ENCODE measurements around the gene MPHOSPH9. TPM values are rescaled to one million over a fixed set of nuclear protein-coding genes. Genes with fewer than 3 reads are reported as not detected.
A peak's percentile ranks its signal among the peaks of the same experiment; 100 is the strongest.

MPHOSPH9 gene, protein sequence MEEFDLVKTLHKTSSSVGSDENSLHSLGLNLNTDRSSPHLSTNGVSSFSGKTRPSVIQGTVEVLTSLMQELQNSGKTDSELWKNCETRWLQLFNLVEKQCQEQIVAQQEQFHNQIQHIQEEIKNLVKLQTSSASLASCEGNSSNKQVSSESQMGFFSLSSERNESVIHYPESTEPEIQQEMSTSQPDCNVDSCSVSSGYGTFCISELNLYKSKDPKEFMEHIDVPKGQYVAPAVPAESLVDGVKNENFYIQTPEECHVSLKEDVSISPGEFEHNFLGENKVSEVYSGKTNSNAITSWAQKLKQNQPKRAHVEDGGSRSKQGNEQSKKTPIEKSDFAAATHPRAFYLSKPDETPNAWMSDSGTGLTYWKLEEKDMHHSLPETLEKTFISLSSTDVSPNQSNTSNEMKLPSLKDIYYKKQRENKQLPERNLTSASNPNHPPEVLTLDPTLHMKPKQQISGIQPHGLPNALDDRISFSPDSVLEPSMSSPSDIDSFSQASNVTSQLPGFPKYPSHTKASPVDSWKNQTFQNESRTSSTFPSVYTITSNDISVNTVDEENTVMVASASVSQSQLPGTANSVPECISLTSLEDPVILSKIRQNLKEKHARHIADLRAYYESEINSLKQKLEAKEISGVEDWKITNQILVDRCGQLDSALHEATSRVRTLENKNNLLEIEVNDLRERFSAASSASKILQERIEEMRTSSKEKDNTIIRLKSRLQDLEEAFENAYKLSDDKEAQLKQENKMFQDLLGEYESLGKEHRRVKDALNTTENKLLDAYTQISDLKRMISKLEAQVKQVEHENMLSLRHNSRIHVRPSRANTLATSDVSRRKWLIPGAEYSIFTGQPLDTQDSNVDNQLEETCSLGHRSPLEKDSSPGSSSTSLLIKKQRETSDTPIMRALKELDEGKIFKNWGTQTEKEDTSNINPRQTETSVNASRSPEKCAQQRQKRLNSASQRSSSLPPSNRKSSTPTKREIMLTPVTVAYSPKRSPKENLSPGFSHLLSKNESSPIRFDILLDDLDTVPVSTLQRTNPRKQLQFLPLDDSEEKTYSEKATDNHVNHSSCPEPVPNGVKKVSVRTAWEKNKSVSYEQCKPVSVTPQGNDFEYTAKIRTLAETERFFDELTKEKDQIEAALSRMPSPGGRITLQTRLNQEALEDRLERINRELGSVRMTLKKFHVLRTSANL
- total RNA-seq = 100 to 1,000 TPM in 2 of 4 donors, 10 to 100 TPM in 2; 21.3 to 124 (median 75.1) TPM

DNA sequence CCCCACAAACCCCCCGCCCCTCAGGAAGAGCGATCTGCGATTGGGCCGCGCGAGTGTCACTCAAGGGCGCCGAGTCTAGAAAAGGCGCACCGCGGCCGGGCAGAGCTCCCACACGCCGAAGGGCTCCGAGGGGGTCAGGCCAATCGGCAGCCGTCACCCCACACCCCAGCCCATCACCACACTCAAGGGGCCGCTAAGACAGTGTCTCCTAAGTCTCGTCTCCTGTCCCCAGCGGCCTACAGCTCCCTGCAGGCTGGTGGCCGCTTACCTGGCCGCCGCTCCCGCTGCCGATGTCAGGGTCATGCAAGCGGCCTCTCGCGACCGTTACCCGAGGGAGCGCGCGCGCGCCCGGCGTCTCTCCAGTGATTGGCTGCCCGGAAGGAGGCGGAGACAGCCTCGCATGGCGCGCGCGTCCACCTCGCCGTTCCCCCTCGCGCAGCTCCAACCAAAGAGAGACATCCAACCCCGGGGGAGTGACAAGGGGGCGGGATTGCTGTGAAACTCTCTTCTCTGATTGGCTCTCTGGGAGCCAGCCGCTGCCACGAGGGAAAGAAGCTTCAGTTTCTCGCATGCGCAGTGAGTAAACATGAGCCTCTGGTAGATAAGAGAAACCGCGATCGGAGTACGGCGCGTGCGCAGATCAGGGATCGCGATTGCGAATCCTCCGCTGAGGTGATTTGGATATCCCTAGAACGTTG lies at the start of gene MPHOSPH9, which contains the start of gene MTRFR:
MPHOSPH9 (minus strand) TSS at position 335 of the 698 bp plus-strand sequence. CDS start 2,777 bp downstream, outside the sequence.
MTRFR (plus strand) TSS at position 630 of the 698 bp plus-strand sequence. CDS start 20,239 bp downstream, outside the sequence.
- Histone ChIP-seq H3K27me3 (no peaks in the 10 kb centered on the region), H3K9me3 (no peaks in the 10 kb centered on the region), H3K4me1 (peaks cover 4 to 17% of the 10 kb centered on the region in 2 donors), H3K4me3 (peak within 1 kb of the TSS; percentile 74 to 96), H3K27ac (peak within 1 kb of the TSS; percentile 93 to 96), H3K36me3 (no peaks in the 10 kb centered on the region)
- intact Hi-C loops (cut with DNase I; ENCODE audit: low total_unique reads) = no loop called here
- peak; percentile 83 to 97 for TF ChIP-seq POLR2A (IDR thresholded peaks at IDR 0.05)
- TF ChIP-seq, protein P1, sequence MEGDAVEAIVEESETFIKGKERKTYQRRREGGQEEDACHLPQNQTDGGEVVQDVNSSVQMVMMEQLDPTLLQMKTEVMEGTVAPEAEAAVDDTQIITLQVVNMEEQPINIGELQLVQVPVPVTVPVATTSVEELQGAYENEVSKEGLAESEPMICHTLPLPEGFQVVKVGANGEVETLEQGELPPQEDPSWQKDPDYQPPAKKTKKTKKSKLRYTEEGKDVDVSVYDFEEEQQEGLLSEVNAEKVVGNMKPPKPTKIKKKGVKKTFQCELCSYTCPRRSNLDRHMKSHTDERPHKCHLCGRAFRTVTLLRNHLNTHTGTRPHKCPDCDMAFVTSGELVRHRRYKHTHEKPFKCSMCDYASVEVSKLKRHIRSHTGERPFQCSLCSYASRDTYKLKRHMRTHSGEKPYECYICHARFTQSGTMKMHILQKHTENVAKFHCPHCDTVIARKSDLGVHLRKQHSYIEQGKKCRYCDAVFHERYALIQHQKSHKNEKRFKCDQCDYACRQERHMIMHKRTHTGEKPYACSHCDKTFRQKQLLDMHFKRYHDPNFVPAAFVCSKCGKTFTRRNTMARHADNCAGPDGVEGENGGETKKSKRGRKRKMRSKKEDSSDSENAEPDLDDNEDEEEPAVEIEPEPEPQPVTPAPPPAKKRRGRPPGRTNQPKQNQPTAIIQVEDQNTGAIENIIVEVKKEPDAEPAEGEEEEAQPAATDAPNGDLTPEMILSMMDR (IDR thresholded peaks at IDR 0.05) = peak in 2 of 4 experiments; percentile 1 to 41
- peak; percentile 99 for DNase-seq

DNA sequence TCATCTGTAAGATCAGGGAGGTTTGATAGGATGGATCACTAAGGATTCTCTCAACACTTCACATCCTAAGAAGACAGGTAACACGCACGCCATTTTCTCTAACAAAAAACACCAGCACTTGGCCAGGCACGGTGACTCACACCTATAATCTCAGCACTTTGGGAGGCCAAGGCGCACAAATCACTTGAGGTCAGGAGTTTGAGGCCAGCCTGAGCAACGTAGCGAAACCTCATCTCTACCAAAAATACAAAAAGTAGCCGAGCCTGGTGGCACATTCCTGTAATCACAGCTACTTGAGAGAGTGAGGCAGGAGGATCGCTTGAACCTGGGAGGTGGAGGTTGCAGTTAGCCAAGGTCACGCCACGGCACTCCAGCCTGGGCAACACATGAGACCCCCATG lies 49.2 kb upstream of the MPHOSPH9 start:
- H3K4me3 ChIP-seq = no peak overlapping the region
- H3K27me3 ChIP-seq = no peaks in the 10 kb centered on the region
- H3K36me3 ChIP-seq = no peaks in the 10 kb centered on the region
- no peak overlapping the region for H3K27ac ChIP-seq
- no peaks in the 10 kb centered on the region for H3K9me3 ChIP-seq
- no peak for DNase-seq
- TF ChIP-seq, protein P1 (IDR thresholded peaks at IDR 0.05) = no peak
- no peak for TF ChIP-seq POLR2A (IDR thresholded peaks at IDR 0.05)
- intact Hi-C loops (cut with DNase I; ENCODE audit: low total_unique reads) = no loop called here
- no peaks in the 10 kb centered on the region for H3K4me1 ChIP-seq

DNA sequence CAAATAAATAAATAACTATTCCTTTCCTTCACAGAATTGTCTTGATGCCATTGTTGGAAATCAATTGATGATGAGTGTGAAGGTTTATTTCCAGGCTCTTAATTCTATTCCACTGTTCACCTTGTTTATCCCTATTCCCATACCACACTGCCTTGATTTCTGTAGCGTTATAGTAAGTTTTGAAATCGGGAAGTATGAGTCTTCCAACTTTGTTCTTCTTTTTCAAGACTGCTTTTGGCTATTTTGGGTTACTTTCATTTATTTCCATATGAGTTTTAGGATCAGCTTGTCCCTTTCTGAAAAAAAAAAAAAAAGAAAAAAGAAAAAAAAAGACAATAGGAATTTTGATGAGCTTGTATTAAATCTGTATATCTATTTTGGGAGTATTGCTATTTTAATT lies 48.0 kb upstream of the MPHOSPH9 start:
- intact Hi-C loops (cut with DNase I; ENCODE audit: low total_unique reads) = no loop called here
- Histone ChIP-seq H3K4me3 (no peak overlapping the region), H3K4me1 (no peaks in the 10 kb centered on the region), H3K27me3 (no peaks in the 10 kb centered on the region), H3K27ac (no peak overlapping the region), H3K36me3 (no peaks in the 10 kb centered on the region), H3K9me3 (no peaks in the 10 kb centered on the region)
- DNase-seq = no peak
- TF ChIP-seq, protein P1 (IDR thresholded peaks at IDR 0.05) = no peak
- TF ChIP-seq POLR2A (IDR thresholded peaks at IDR 0.05) = no peak

DNA sequence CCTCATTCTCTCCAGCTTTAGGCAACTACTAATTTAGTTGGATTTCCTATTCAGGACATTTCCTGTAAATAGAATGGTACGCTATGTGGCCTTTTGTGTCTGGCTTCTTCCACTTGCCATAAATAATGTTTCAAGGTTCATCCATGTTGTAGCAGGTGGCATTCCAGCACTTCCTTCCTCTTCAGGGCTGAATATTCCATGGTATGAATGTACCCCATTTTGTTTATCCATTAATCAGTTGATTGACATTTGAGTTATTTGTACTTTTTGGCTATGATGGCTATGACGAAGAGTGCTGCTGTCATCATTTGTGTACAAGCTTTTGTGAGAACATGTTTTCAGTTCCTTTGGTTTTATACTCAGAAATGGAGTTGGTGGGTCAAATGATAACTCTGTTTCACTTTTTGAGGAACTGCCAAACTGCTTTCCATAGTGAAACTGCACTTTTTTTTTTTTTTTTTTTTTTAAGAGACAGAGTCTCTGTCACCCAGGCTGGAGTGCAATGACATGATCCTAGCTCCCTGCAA lies 45.2 kb upstream of the MPHOSPH9 start:
- intact Hi-C loops (cut with DNase I; ENCODE audit: low total_unique reads) = no loop called here
- no peak overlapping the region for H3K27ac ChIP-seq
- no peak for TF ChIP-seq POLR2A (IDR thresholded peaks at IDR 0.05)
- TF ChIP-seq, protein P1 (IDR thresholded peaks at IDR 0.05) = no peak

More for the DNA sequence above, 45.2 kb upstream of the MPHOSPH9 start:
- H3K27me3 ChIP-seq = no peaks in the 10 kb centered on the region
- no peaks in the 10 kb centered on the region for H3K36me3 ChIP-seq
- no peaks in the 10 kb centered on the region for H3K4me1 ChIP-seq
- H3K4me3 ChIP-seq = no peak overlapping the region
- no peaks in the 10 kb centered on the region for H3K9me3 ChIP-seq
- DNase-seq = no peak

Measured in uterus (tissue), 4 donors.